ENCODE results near the gene RBMS1. TPM values are rescaled to one million over a fixed set of nuclear protein-coding genes. Genes with fewer than 3 reads are reported as not detected.

The RBMS1 gene
- total and polyA plus RNA-seq, 4 donors = 29.5 to 72.0 (median 49.5) TPM

- no peak overlapping the region for H3K27ac ChIP-seq (ENCODE audit: low read depth, low read length)
- no peaks in the 10 kb centered on the region for H3K27me3 ChIP-seq (ENCODE audit: control insufficient read depth, insufficient read depth, low read length)
- H3K36me3 ChIP-seq (ENCODE audit: control insufficient read depth, insufficient read depth, low read length) = no peaks in the 10 kb centered on the region
- no peak overlapping the region for H3K4me3 ChIP-seq (ENCODE audit: low read depth, low read length)
- no peaks in the 10 kb centered on the region for H3K9me3 ChIP-seq (ENCODE audit: control insufficient read depth, insufficient read depth, low read length)
- H3K4me1 ChIP-seq (ENCODE audit: control insufficient read depth, insufficient read depth, low read length) = no peaks in the 10 kb centered on the region
- no peak for DNase-seq (ENCODE audit: low read depth in 4 of 6, low spot score in 6 of 6)
- no CpG with 5 or more reads among the region's 2 CpGs for WGBS (ENCODE audit: insufficient coverage)
Observed at GRCh38 chr2:160325418-160325817, 168.2 kb downstream of the RBMS1 start.

GRCh38 chr2:160324917-160325316 lies 168.7 kb downstream of the RBMS1 start:
- WGBS (ENCODE audit: insufficient coverage) = 90% methylated on average over 2 of the region's 3 CpGs
- Histone ChIP-seq H3K4me3 (ENCODE audit: low read depth, low read length) (no peak overlapping the region), H3K9me3 (ENCODE audit: control insufficient read depth, insufficient read depth, low read length) (no peaks in the 10 kb centered on the region), H3K27ac (ENCODE audit: low read depth, low read length) (no peak overlapping the region), H3K27me3 (ENCODE audit: control insufficient read depth, insufficient read depth, low read length) (no peaks in the 10 kb centered on the region), H3K36me3 (ENCODE audit: control insufficient read depth, insufficient read depth, low read length) (no peaks in the 10 kb centered on the region), H3K4me1 (ENCODE audit: control insufficient read depth, insufficient read depth, low read length) (no peaks in the 10 kb centered on the region)
- no peak for DNase-seq (ENCODE audit: low read depth in 4 of 6, low spot score in 6 of 6)

- no peaks in the 10 kb centered on the region for H3K4me1 ChIP-seq (ENCODE audit: control insufficient read depth, insufficient read depth, low read length)
- WGBS (ENCODE audit: insufficient coverage) = no CpG with 5 or more reads among the region's 12 CpGs
Observed at GRCh38 chr2:160324161-160324800, 169.3 kb downstream of the RBMS1 start.

GRCh38 chr2:160322320-160322719 lies 171.3 kb downstream of the RBMS1 start:
- Histone ChIP-seq H3K27ac (ENCODE audit: low read depth, low read length) (no peak overlapping the region), H3K4me3 (ENCODE audit: low read depth, low read length) (no peak overlapping the region), H3K9me3 (ENCODE audit: control insufficient read depth, insufficient read depth, low read length) (no peaks in the 10 kb centered on the region), H3K36me3 (ENCODE audit: control insufficient read depth, insufficient read depth, low read length) (no peaks in the 10 kb centered on the region), H3K27me3 (ENCODE audit: control insufficient read depth, insufficient read depth, low read length) (no peaks in the 10 kb centered on the region), H3K4me1 (ENCODE audit: control insufficient read depth, insufficient read depth, low read length) (no peaks in the 10 kb centered on the region)
- no CpG with 5 or more reads among the region's 3 CpGs for WGBS (ENCODE audit: insufficient coverage)
- DNase-seq (ENCODE audit: low read depth in 4 of 6, low spot score in 6 of 6) = no peak

More at GRCh38 chr2:160324161-160324800, 169.3 kb downstream of the RBMS1 start:
- no peaks in the 10 kb centered on the region for H3K36me3 ChIP-seq (ENCODE audit: control insufficient read depth, insufficient read depth, low read length)
- peak in 2 of 6 donors; percentile 52 to 69 for DNase-seq (ENCODE audit: low read depth in 4 of 6, low spot score in 6 of 6)
- H3K27me3 ChIP-seq (ENCODE audit: control insufficient read depth, insufficient read depth, low read length) = no peaks in the 10 kb centered on the region
- H3K9me3 ChIP-seq (ENCODE audit: control insufficient read depth, insufficient read depth, low read length) = no peaks in the 10 kb centered on the region
- no peak overlapping the region for H3K27ac ChIP-seq (ENCODE audit: low read depth, low read length)
- H3K4me3 ChIP-seq (ENCODE audit: low read depth, low read length) = no peak overlapping the region

- Histone ChIP-seq H3K4me3 (ENCODE audit: low read depth, low read length) (no peak overlapping the region), H3K27me3 (ENCODE audit: control insufficient read depth, insufficient read depth, low read length) (no peaks in the 10 kb centered on the region), H3K9me3 (ENCODE audit: control insufficient read depth, insufficient read depth, low read length) (no peaks in the 10 kb centered on the region), H3K36me3 (ENCODE audit: control insufficient read depth, insufficient read depth, low read length) (no peaks in the 10 kb centered on the region), H3K27ac (ENCODE audit: low read depth, low read length) (no peak overlapping the region), H3K4me1 (ENCODE audit: control insufficient read depth, insufficient read depth, low read length) (no peaks in the 10 kb centered on the region)
- DNase-seq (ENCODE audit: low read depth in 4 of 6, low spot score in 6 of 6) = no peak
- WGBS (ENCODE audit: insufficient coverage) = 85% methylated on average over 1 of the region's 2 CpGs
Observed at GRCh38 chr2:160321006-160321405, 172.6 kb downstream of the RBMS1 start.

GRCh38 chr2:160319700-160320099 lies 173.9 kb downstream of the RBMS1 start:
- Histone ChIP-seq H3K4me3 (ENCODE audit: low read depth, low read length) (no peak overlapping the region), H3K27ac (ENCODE audit: low read depth, low read length) (no peak overlapping the region), H3K27me3 (ENCODE audit: control insufficient read depth, insufficient read depth, low read length) (no peaks in the 10 kb centered on the region), H3K4me1 (ENCODE audit: control insufficient read depth, insufficient read depth, low read length) (no peaks in the 10 kb centered on the region), H3K9me3 (ENCODE audit: control insufficient read depth, insufficient read depth, low read length) (no peaks in the 10 kb centered on the region), H3K36me3 (ENCODE audit: control insufficient read depth, insufficient read depth, low read length) (no peaks in the 10 kb centered on the region)
- no peak for DNase-seq (ENCODE audit: low read depth in 4 of 6, low spot score in 6 of 6)

GRCh38 chr2:160318218-160318617 lies 175.4 kb downstream of the RBMS1 start:
- H3K36me3 ChIP-seq (ENCODE audit: control insufficient read depth, insufficient read depth, low read length) = no peaks in the 10 kb centered on the region
- no peak overlapping the region for H3K4me3 ChIP-seq (ENCODE audit: low read depth, low read length)
- H3K27me3 ChIP-seq (ENCODE audit: control insufficient read depth, insufficient read depth, low read length) = no peaks in the 10 kb centered on the region
- peak overlapping the region; percentile 25 for H3K27ac ChIP-seq (ENCODE audit: low read depth, low read length)
- no peaks in the 10 kb centered on the region for H3K9me3 ChIP-seq (ENCODE audit: control insufficient read depth, insufficient read depth, low read length)
- H3K4me1 ChIP-seq (ENCODE audit: control insufficient read depth, insufficient read depth, low read length) = no peaks in the 10 kb centered on the region
- no peak for DNase-seq (ENCODE audit: low read depth in 4 of 6, low spot score in 6 of 6)

- Histone ChIP-seq H3K4me3 (ENCODE audit: low read depth, low read length) (no peak overlapping the region), H3K9me3 (ENCODE audit: control insufficient read depth, insufficient read depth, low read length) (no peaks in the 10 kb centered on the region), H3K27me3 (ENCODE audit: control insufficient read depth, insufficient read depth, low read length) (no peaks in the 10 kb centered on the region), H3K4me1 (ENCODE audit: control insufficient read depth, insufficient read depth, low read length) (peaks cover 2% of the 10 kb centered on the region), H3K27ac (ENCODE audit: low read depth, low read length) (peak overlapping the region; percentile 25), H3K36me3 (ENCODE audit: control insufficient read depth, insufficient read depth, low read length) (no peaks in the 10 kb centered on the region)
- WGBS (ENCODE audit: insufficient coverage) = 39% methylated on average over 3 of the region's 7 CpGs
- DNase-seq (ENCODE audit: low read depth in 4 of 6, low spot score in 6 of 6) = peak in 5 of 6 donors; percentile 45 to 93 (median 60)
Observed at GRCh38 chr2:160317181-160318099, 176.2 kb downstream of the RBMS1 start.

- Histone ChIP-seq H3K9me3 (ENCODE audit: control insufficient read depth, insufficient read depth, low read length) (no peaks in the 10 kb centered on the region), H3K27ac (ENCODE audit: low read depth, low read length) (no peak overlapping the region), H3K27me3 (ENCODE audit: control insufficient read depth, insufficient read depth, low read length) (no peaks in the 10 kb centered on the region), H3K36me3 (ENCODE audit: control insufficient read depth, insufficient read depth, low read length) (no peaks in the 10 kb centered on the region), H3K4me1 (ENCODE audit: control insufficient read depth, insufficient read depth, low read length) (peaks cover 2% of the 10 kb centered on the region), H3K4me3 (ENCODE audit: low read depth, low read length) (no peak overlapping the region)
- DNase-seq (ENCODE audit: low read depth in 4 of 6, low spot score in 6 of 6) = no peak
- 60% methylated on average over 1 of the region's 2 CpGs for WGBS (ENCODE audit: insufficient coverage)
Observed at GRCh38 chr2:160315337-160315736, 178.3 kb downstream of the RBMS1 start.

All from spinal cord (tissue), 10 donors.